OCI-LY3 (cell line): ENCODE data around the gene IDH2.

Experiments
- EZH2phosphoT487 ChIP-seq: fragments of 200-600 bp; shearing (Covaris generic); IDR thresholded peaks from 2 replicates; pipeline ENCODE4 v1.6.1; 2018; ENCODE audit warnings: antibody characterized with exemption, mixed run types, low read depth
- TF ChIP-seq, protein P1 (sequence below): fragments of 200-600, 300-600 bp; sonication (generic); IDR thresholded peaks from 2 replicates; pipeline ENCODE4 v1.5.1; 2014; ENCODE audit warnings: antibody characterized with exemption, low read length, low read depth

DNA sequence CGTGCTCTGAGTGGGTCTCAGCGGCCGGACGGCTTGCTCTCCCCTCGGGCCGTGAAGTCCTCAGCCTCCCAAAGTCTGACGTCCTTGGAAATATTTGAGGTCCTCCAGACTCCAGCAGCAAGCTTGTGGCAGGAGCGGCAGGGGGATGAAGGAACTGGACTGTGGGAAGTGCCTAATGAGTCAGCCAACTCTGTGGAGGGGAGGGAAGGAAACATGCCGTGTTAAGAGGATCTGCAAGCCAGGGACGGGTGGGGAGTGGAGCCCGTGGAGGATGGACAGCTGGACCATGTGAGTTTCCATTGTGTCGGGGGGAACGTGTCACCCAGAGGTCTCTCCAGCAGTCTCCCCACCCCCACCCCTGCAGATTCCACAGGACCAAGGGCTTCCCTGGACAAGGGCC is 39.4 kb upstream of the IDH2 start:
- TF ChIP-seq EZH2phosphoT487: no peak
- TF ChIP-seq, protein P1, sequence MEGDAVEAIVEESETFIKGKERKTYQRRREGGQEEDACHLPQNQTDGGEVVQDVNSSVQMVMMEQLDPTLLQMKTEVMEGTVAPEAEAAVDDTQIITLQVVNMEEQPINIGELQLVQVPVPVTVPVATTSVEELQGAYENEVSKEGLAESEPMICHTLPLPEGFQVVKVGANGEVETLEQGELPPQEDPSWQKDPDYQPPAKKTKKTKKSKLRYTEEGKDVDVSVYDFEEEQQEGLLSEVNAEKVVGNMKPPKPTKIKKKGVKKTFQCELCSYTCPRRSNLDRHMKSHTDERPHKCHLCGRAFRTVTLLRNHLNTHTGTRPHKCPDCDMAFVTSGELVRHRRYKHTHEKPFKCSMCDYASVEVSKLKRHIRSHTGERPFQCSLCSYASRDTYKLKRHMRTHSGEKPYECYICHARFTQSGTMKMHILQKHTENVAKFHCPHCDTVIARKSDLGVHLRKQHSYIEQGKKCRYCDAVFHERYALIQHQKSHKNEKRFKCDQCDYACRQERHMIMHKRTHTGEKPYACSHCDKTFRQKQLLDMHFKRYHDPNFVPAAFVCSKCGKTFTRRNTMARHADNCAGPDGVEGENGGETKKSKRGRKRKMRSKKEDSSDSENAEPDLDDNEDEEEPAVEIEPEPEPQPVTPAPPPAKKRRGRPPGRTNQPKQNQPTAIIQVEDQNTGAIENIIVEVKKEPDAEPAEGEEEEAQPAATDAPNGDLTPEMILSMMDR: no peak
